HCT116 (cell line): ENCODE results near the gene AP4S1.

Source experiments
- EGR1 ChIP-seq: IDR thresholded peaks from 2 replicates; pipeline ENCODE4 v1.6.1; 2012; ENCODE audit warnings: low read depth
- POLR2A ChIP-seq: IDR thresholded peaks from 2 replicates; pipeline ENCODE4 v1.7.0; 2011; ENCODE audit warnings: borderline replicate concordance; ENCODE audit not compliant: insufficient read depth, insufficient read length; ENCODE audit errors: extremely low read depth
- POLR2AphosphoS5 ChIP-seq: IDR thresholded peaks from 2 replicates; pipeline ENCODE4 v1.6.1; 2011; ENCODE audit warnings: mild to moderate bottlenecking, low read depth, low read length, moderate library complexity
- TF ChIP-seq, protein P1 (sequence below), 3 experiments: fragments of 200-600 bp in 1 of 3; sonication (generic) in 1 of 3; IDR thresholded peaks in 2 of 3; conservative IDR thresholded peaks in 1 of 3; 2 replicates each; pipeline ENCODE4 v1.5.1; 2012 to 2017; ENCODE audit warnings: low read depth in 2 of 3, low read length in 2 of 3, antibody characterized with exemption in 1 of 3, borderline replicate concordance in 1 of 3, control low read depth in 1 of 3, mild to moderate bottlenecking in 1 of 3, mixed read lengths in 1 of 3, mixed run types in 1 of 3, moderate library complexity in 1 of 3; ENCODE audit not compliant: insufficient read depth in 1 of 3
- TF ChIP-seq, protein P2 (sequence below): IDR thresholded peaks from 2 replicates; pipeline ENCODE4 v1.6.1; 2012

- TF ChIP-seq, protein P1, sequence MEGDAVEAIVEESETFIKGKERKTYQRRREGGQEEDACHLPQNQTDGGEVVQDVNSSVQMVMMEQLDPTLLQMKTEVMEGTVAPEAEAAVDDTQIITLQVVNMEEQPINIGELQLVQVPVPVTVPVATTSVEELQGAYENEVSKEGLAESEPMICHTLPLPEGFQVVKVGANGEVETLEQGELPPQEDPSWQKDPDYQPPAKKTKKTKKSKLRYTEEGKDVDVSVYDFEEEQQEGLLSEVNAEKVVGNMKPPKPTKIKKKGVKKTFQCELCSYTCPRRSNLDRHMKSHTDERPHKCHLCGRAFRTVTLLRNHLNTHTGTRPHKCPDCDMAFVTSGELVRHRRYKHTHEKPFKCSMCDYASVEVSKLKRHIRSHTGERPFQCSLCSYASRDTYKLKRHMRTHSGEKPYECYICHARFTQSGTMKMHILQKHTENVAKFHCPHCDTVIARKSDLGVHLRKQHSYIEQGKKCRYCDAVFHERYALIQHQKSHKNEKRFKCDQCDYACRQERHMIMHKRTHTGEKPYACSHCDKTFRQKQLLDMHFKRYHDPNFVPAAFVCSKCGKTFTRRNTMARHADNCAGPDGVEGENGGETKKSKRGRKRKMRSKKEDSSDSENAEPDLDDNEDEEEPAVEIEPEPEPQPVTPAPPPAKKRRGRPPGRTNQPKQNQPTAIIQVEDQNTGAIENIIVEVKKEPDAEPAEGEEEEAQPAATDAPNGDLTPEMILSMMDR (IDR thresholded peaks at IDR 0.05 in 2 of 3, conservative IDR thresholded peaks at IDR 0.05 in 1 of 3; ENCODE audit: borderline replicate concordance in 1 of 3, insufficient read depth in 1 of 3, low read depth in 2 of 3, low read length in 2 of 3) = no peak
- TF ChIP-seq EGR1 = no peak
- TF ChIP-seq, protein P2, sequence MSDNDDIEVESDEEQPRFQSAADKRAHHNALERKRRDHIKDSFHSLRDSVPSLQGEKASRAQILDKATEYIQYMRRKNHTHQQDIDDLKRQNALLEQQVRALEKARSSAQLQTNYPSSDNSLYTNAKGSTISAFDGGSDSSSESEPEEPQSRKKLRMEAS = no peak
- no peak for TF ChIP-seq POLR2A
- no peak for TF ChIP-seq POLR2AphosphoS5
These were observed 45.0 kb downstream of the AP4S1 start for GRCh38 chr14:31070431-31070830.
